H9 (cell line): Measurements from ENCODE around the gene OR4D10. TPM values are rescaled to one million over a fixed set of nuclear protein-coding genes. Genes with fewer than 3 reads are reported as not detected.

ENCODE experiments used
- DNase-seq: peaks from one replicate; pipeline ENCODE4 v3.0.0-alpha.2; 2017
- H2AFZ ChIP-seq: one replicate; pipeline ENCODE4 v1.6.1; 2013; ENCODE audit warnings: mild to moderate bottlenecking, low read length, control low read depth, moderate library complexity
- H2AK5ac ChIP-seq: 2 replicates; pipeline ENCODE4 v1.6.1; 2013; ENCODE audit warnings: low read length, control low read depth, mixed read lengths; ENCODE audit not compliant: insufficient read length
- H2BK120ac ChIP-seq: one replicate; pipeline ENCODE4 v1.6.1; 2013; ENCODE audit warnings: low read depth, mild to moderate bottlenecking, low read length, control low read depth, inconsistent platforms; ENCODE audit not compliant: poor library complexity, severe bottlenecking
- H2BK12ac ChIP-seq: 2 replicates; pipeline ENCODE4 v1.6.1; 2013; ENCODE audit warnings: low read length, control low read depth, mixed read lengths, low read depth; ENCODE audit not compliant: insufficient read length
- H2BK15ac ChIP-seq: 2 replicates; pipeline ENCODE4 v1.6.1; 2013; ENCODE audit warnings: low read depth, low read length, control low read depth
- H2BK20ac ChIP-seq: one replicate; pipeline ENCODE4 v1.6.1; 2013; ENCODE audit warnings: low read depth, mild to moderate bottlenecking, low read length, control low read depth, inconsistent platforms; ENCODE audit not compliant: poor library complexity, severe bottlenecking
- H2BK5ac ChIP-seq: 2 replicates; pipeline ENCODE4 v1.6.1; 2013; ENCODE audit warnings: low read length, control low read depth, mixed read lengths; ENCODE audit not compliant: insufficient read length
- H3K14ac ChIP-seq: 2 replicates; pipeline ENCODE4 v1.6.1; 2013; ENCODE audit warnings: low read length, control low read depth; ENCODE audit not compliant: insufficient read depth
- H3K18ac ChIP-seq: 2 replicates; pipeline ENCODE4 v1.6.1; 2013; ENCODE audit warnings: low read depth, mild to moderate bottlenecking, mixed read lengths, low read length, control low read depth; ENCODE audit not compliant: insufficient read length
- H3K23ac ChIP-seq: 2 replicates; pipeline ENCODE4 v1.6.1; 2013; ENCODE audit warnings: low read length, control low read depth, mixed read lengths, low read depth; ENCODE audit not compliant: insufficient read length
- H3K23me2 ChIP-seq: 2 replicates; pipeline ENCODE4 v1.6.1; 2013; ENCODE audit warnings: low read depth, mild to moderate bottlenecking, mixed read lengths, low read length, control low read depth; ENCODE audit not compliant: insufficient read length, poor library complexity, severe bottlenecking
- H3K27ac ChIP-seq: 2 replicates; pipeline ENCODE4 v1.5.1; 2013; ENCODE audit warnings: low read length, control low read depth, mixed read lengths, low read depth; ENCODE audit not compliant: insufficient read length
- H3K27me3 ChIP-seq: 2 replicates; pipeline ENCODE4 v1.6.1; 2013; ENCODE audit warnings: low read length, control low read depth, inconsistent platforms; ENCODE audit not compliant: insufficient read depth
- H3K4ac ChIP-seq: 2 replicates; pipeline ENCODE4 v1.6.1; 2013; ENCODE audit warnings: low read depth, mild to moderate bottlenecking, control low read depth, inconsistent platforms, low read length, moderate library complexity
- H3K4me1 ChIP-seq: 2 replicates; pipeline ENCODE4 v1.6.1; 2013; ENCODE audit warnings: low read length, control low read depth, inconsistent platforms; ENCODE audit not compliant: insufficient read depth
- H3K4me2 ChIP-seq: 2 replicates; pipeline ENCODE4 v1.6.1; 2013; ENCODE audit warnings: low read length, control low read depth, mixed read lengths; ENCODE audit not compliant: insufficient read length, insufficient read depth
- H3K56ac ChIP-seq: 2 replicates; pipeline ENCODE4 v1.6.1; 2013; ENCODE audit warnings: low read depth, mild to moderate bottlenecking, mixed read lengths, low read length, control low read depth; ENCODE audit not compliant: insufficient read length
- H3K79me1 ChIP-seq: 2 replicates; pipeline ENCODE4 v1.6.1; 2013; ENCODE audit warnings: low read depth, mild to moderate bottlenecking, moderate library complexity, low read length, control low read depth, inconsistent platforms; ENCODE audit not compliant: insufficient read depth, poor library complexity, severe bottlenecking
- H3K79me2 ChIP-seq: 2 replicates; pipeline ENCODE4 v1.6.1; 2013; ENCODE audit warnings: low read length, control low read depth, inconsistent platforms; ENCODE audit not compliant: insufficient read depth
- H3K9ac ChIP-seq: 2 replicates; pipeline ENCODE4 v1.6.1; 2013; ENCODE audit warnings: low read length, control low read depth, mixed read lengths; ENCODE audit not compliant: insufficient read length; ENCODE audit errors: extremely low read depth
- H3K9me3 ChIP-seq: one replicate; pipeline ENCODE4 v1.6.1; 2013; ENCODE audit warnings: low read depth, low read length, inconsistent platforms; ENCODE audit not compliant: control insufficient read depth
- H3T11ph ChIP-seq: one replicate; pipeline ENCODE4 v1.6.1; 2013; ENCODE audit warnings: mild to moderate bottlenecking, low read length, control low read depth, inconsistent platforms
- H4K20me1 ChIP-seq: one replicate; pipeline ENCODE4 v1.6.1; 2013; ENCODE audit not compliant: control insufficient read depth, insufficient read length, insufficient read depth
- H4K5ac ChIP-seq: 2 replicates; pipeline ENCODE4 v1.6.1; 2013; ENCODE audit warnings: low read depth, mild to moderate bottlenecking, mixed read lengths, low read length, control low read depth; ENCODE audit not compliant: insufficient read length
- H4K8ac ChIP-seq: replicated peaks from 2 replicates; pipeline ENCODE4 v1.6.1; 2013; ENCODE audit warnings: low read length, control low read depth, mixed read lengths, low read depth; ENCODE audit not compliant: insufficient read length
- H4K91ac ChIP-seq: 2 replicates; pipeline ENCODE4 v1.6.1; 2013; ENCODE audit warnings: low read depth, mild to moderate bottlenecking, moderate library complexity, mixed read lengths, low read length, control low read depth; ENCODE audit not compliant: insufficient read length
- H3K27ac Mint-ChIP-seq, 3 experiments: 2 replicates in 2 of 3; 3 replicates in 1 of 3; pipeline ENCODE4 v1.8.0; 2020 to 2021; ENCODE audit warnings: mixed read lengths in 3 of 3, mild to moderate bottlenecking in 1 of 3, moderate library complexity in 1 of 3
- H3K27me3 Mint-ChIP-seq: 2 replicates; pipeline ENCODE4 v1.8.0; 2021; ENCODE audit warnings: low read depth, mild to moderate bottlenecking, moderate library complexity, mixed read lengths
- H3K36me3 Mint-ChIP-seq, 3 experiments: 2 replicates in 2 of 3; 3 replicates in 1 of 3; pipeline ENCODE4 v1.8.0; 2020 to 2021; ENCODE audit warnings: low read depth in 3 of 3, mixed read lengths in 3 of 3; ENCODE audit not compliant: insufficient read depth in 1 of 3
- H3K4me1 Mint-ChIP-seq, 2 experiments: 2 replicates each; pipeline ENCODE4 v1.8.0; 2020; ENCODE audit warnings: mixed read lengths in 2 of 2
- H3K4me3 Mint-ChIP-seq, 2 experiments: 2 replicates in 1 of 2; 3 replicates in 1 of 2; pipeline ENCODE4 v1.8.0; 2020 to 2021; ENCODE audit warnings: mild to moderate bottlenecking in 2 of 2, mixed read lengths in 2 of 2, moderate library complexity in 1 of 2
- H3K9me3 Mint-ChIP-seq, 2 experiments: 2 replicates in 1 of 2; 3 replicates in 1 of 2; pipeline ENCODE4 v1.8.0; 2020; ENCODE audit warnings: mild to moderate bottlenecking in 2 of 2, mixed read lengths in 2 of 2, moderate library complexity in 1 of 2
- total RNA-seq: library from RNA; stranded (reverse); gene quantifications from 2 replicates; pipeline ENCODE4 v1.2.1, GENCODE V29; 2021
- TF ChIP-seq, protein P1 (sequence below): fragments of 200-600 bp; sonication (generic); conservative IDR thresholded peaks from 3 replicates; pipeline ENCODE4 v1.8.0; 2021; ENCODE audit warnings: antibody characterized with exemption, mild to moderate bottlenecking

OR4D10 gene
- total RNA-seq, 1 experiment from 2014 or later, result not detected

DNA sequence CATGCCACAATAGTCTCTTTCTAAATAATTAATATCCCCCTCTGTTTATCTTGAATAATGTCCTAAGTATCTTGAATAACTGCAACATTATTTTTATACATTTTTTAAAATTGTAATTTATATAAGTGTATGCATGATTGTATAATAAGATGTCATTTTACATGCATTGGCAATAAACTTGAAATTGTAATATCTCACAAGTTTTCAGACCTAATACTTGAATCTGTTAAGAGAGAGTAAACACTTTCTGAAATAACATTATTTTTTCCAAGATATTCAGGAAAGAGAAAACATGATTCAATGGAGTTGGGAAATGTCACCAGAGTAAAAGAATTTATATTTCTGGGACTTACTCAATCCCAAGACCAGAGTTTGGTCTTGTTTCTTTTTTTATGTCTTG, 30.2 kb downstream of the OR4D10 start, which contains the start of gene OR4D11:
Gene OR4D11 (plus strand): TSS at position 301 of the 400 bp plus-strand sequence. CDS start 0 bp downstream, at position 301.
- H3K23ac ChIP-seq, result no peak within 1 kb of the TSS
- TF ChIP-seq, protein P1, sequence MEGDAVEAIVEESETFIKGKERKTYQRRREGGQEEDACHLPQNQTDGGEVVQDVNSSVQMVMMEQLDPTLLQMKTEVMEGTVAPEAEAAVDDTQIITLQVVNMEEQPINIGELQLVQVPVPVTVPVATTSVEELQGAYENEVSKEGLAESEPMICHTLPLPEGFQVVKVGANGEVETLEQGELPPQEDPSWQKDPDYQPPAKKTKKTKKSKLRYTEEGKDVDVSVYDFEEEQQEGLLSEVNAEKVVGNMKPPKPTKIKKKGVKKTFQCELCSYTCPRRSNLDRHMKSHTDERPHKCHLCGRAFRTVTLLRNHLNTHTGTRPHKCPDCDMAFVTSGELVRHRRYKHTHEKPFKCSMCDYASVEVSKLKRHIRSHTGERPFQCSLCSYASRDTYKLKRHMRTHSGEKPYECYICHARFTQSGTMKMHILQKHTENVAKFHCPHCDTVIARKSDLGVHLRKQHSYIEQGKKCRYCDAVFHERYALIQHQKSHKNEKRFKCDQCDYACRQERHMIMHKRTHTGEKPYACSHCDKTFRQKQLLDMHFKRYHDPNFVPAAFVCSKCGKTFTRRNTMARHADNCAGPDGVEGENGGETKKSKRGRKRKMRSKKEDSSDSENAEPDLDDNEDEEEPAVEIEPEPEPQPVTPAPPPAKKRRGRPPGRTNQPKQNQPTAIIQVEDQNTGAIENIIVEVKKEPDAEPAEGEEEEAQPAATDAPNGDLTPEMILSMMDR, result no peak
- no peak within 1 kb of the TSS for H3K14ac ChIP-seq
- H3K18ac ChIP-seq, result no peak within 1 kb of the TSS
- H3K4me1 ChIP-seq, result no peaks in the 10 kb centered on the region
- no peak within 1 kb of the TSS for H3K4me2 ChIP-seq
- Mint-ChIP-seq H3K27ac (no peak within 1 kb of the TSS), H3K36me3 (no peaks in the 10 kb centered on the region), H3K9me3 (no peaks in the 10 kb centered on the region; a peak in 1 of 5 replicates), H3K27me3 (peaks cover 3% of the 10 kb centered on the region; the same call in 1 of the 2 replicates), H3K4me1 (no peaks in the 10 kb centered on the region), H3K4me3 (no peak within 1 kb of the TSS)
- H2AK5ac ChIP-seq, result no peak within 1 kb of the TSS
- H3K9ac ChIP-seq, result no peak within 1 kb of the TSS
- H3K56ac ChIP-seq, result no peak within 1 kb of the TSS
- no peak for DNase-seq
- no peak within 1 kb of the TSS for H2BK5ac ChIP-seq
- H3K9me3 ChIP-seq, result no peaks in the 10 kb centered on the region
- no peaks in the 10 kb centered on the region for H4K20me1 ChIP-seq
- no peak within 1 kb of the TSS for H3T11ph ChIP-seq
- no peak within 1 kb of the TSS for H2BK12ac ChIP-seq
- no peak within 1 kb of the TSS for H2AFZ ChIP-seq
- no peak within 1 kb of the TSS for H2BK15ac ChIP-seq
- no peak within 1 kb of the TSS for H4K91ac ChIP-seq
- H3K27me3 ChIP-seq, result no peaks in the 10 kb centered on the region
- H2BK120ac ChIP-seq, result no peak within 1 kb of the TSS
- no peak within 1 kb of the TSS for H4K8ac ChIP-seq
- no peak within 1 kb of the TSS for H2BK20ac ChIP-seq
- H3K23me2 ChIP-seq, result no peaks in the 10 kb centered on the region
- no peaks in the 10 kb centered on the region for H3K79me1 ChIP-seq
- H3K4ac ChIP-seq, result no peak within 1 kb of the TSS
- H3K79me2 ChIP-seq, result no peaks in the 10 kb centered on the region
- H4K5ac ChIP-seq, result no peak within 1 kb of the TSS
- no peak within 1 kb of the TSS for H3K27ac ChIP-seq
